H7 (cell line): ENCODE measurements around the gene ARTN. TPM values are rescaled to one million over a fixed set of nuclear protein-coding genes. Genes with fewer than 3 reads are reported as not detected.

Experiments used
- DNase-seq: peaks from one replicate; pipeline ENCODE4 v3.0.0; 2012
- H3K27me3 ChIP-seq: 2 replicates; pipeline ENCODE4 v1.6.0; 2011; ENCODE audit warnings: mild to moderate bottlenecking, low read length; ENCODE audit not compliant: control insufficient read depth, insufficient read depth
- H3K36me3 ChIP-seq: replicated peaks from 2 replicates; pipeline ENCODE4 v1.5.1; 2011; ENCODE audit warnings: low read length; ENCODE audit not compliant: control insufficient read depth, insufficient read depth
- H3K4me3 ChIP-seq: 2 replicates; pipeline ENCODE4 v1.5.1; 2011; ENCODE audit warnings: low read depth, mild to moderate bottlenecking, control low read depth, low read length, moderate library complexity; ENCODE audit not compliant: insufficient read depth
- total RNA-seq: library from RNA; depleted of rRNA; stranded (reverse); fragments of >200 nt; shearing (Covaris generic); gene quantifications from 2 replicates; pipeline ENCODE4 v1.2.3, GENCODE V29; 2014

Gene ARTN
- total RNA-seq, 1 experiment from 2014 or later: 9.7 TPM

GRCh38 chr1:43934101-43934985 lies 742 bp downstream of the ARTN start:
- Histone ChIP-seq H3K4me3 (peak overlapping the region; percentile 65), H3K36me3 (peaks cover 1% of the 10 kb centered on the region), H3K27me3 (peaks cover 16% of the 10 kb centered on the region)
- DNase-seq: peak; percentile 92

GRCh38 chr1:43934986-43935324 lies 1.4 kb downstream of the ARTN start:
- Histone ChIP-seq H3K36me3 (peaks cover 1% of the 10 kb centered on the region), H3K4me3 (no peak overlapping the region), H3K27me3 (peaks cover 16% of the 10 kb centered on the region)
- no peak for DNase-seq

DNA sequence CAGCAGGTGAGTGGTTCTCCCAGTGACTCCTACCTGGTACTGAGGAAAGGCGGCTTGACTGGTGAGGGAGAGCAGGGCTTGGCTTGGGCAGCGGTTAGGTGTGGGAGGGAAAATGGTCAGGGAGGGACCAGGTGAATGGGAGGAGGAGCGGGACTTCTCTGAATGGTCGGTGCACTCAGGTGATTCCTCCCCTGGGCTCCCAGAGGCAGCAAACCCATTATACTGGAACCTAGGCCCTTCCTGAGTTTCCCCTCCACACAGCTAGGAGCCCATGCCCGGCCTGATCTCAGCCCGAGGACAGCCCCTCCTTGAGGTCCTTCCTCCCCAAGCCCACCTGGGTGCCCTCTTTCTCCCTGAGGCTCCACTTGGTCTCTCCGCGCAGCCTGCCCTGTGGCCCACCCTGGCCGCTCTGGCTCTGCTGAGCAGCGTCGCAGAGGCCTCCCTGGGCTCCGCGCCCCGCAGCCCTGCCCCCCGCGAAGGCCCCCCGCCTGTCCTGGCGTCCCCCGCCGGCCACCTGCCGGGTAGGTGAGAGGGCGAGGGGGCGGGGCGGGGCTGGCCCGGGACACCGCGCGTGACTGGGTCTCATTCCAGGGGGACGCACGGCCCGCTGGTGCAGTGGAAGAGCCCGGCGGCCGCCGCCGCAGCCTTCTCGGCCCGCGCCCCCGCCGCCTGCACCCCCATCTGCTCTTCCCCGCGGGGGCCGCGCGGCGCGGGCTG lies 2.3 kb downstream of the ARTN start:
- peak; percentile 85 for DNase-seq
- peaks cover 16% of the 10 kb centered on the region for H3K27me3 ChIP-seq
- H3K36me3 ChIP-seq: peaks cover 1% of the 10 kb centered on the region
- H3K4me3 ChIP-seq: peak overlapping the region; percentile 59

- DNase-seq: peak; percentile 86
- H3K4me3 ChIP-seq: peak overlapping the region; percentile 59
- H3K36me3 ChIP-seq: peaks cover 1% of the 10 kb centered on the region
- H3K27me3 ChIP-seq: peaks cover 16% of the 10 kb centered on the region
Observed at GRCh38 chr1:43936431-43937151, 3.0 kb downstream of the ARTN start.

- H3K4me3 ChIP-seq: peak overlapping the region; percentile 59; the same call in 1 of the 2 replicates
- peaks cover 14% of the 10 kb centered on the region for H3K27me3 ChIP-seq
- H3K36me3 ChIP-seq: peaks cover 1% of the 10 kb centered on the region
- DNase-seq: no peak
Observed at GRCh38 chr1:43937179-43937865, 3.7 kb downstream of the ARTN start.

DNA sequence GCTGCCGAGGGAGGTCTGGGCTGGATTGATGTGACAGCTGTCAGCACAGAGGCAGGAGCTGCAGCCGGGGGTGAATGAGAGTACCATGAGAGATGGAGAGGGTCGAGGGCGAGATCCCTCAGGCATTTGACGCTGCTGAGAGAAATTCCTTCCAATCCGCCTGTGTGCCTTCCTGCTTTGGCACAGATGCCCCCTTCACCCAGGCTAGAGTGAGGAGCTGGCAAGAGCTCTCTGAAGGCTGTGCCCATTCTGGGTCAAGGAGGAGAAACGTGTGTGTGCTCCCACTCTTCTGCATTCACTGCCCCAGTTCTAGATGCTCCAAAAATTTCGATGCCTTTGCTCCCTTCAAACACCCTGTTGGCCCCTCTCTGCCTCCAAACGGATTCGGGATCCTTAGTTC lies 4.8 kb downstream of the ARTN start:
- Histone ChIP-seq H3K36me3 (peaks cover 1% of the 10 kb centered on the region), H3K4me3 (no peak overlapping the region), H3K27me3 (peaks cover 9% of the 10 kb centered on the region; the same call in 1 of the 2 replicates)
- no peak for DNase-seq

- peaks cover 1% of the 10 kb centered on the region for H3K36me3 ChIP-seq
- no peak for DNase-seq
- H3K4me3 ChIP-seq: no peak overlapping the region
- peaks cover 9% of the 10 kb centered on the region; the same call in 1 of the 2 replicates for H3K27me3 ChIP-seq
Observed at GRCh38 chr1:43938892-43939587, 5.4 kb downstream of the ARTN start.

DNA sequence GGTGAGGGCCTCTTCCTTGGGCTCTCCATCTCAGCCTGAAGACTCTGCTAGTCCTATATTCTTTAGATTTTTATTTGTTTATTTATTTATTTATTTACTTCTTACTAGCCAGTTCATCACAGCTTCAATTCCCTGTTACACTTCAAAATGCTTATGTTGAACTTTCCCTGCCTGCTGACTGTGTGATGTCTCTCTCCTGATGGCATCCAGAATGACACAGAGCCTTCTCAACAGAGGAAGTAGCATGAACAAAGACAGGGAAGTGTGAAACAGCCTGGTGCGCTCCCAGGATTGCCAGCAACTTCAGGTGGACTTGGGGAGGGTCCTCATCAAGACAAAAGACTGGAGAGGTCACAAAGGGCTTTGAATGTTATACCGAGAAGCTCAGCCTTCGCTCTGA lies 8.8 kb downstream of the ARTN start:
- no peak for DNase-seq
- H3K27me3 ChIP-seq: no peaks in the 10 kb centered on the region; the same call in 1 of the 2 replicates
- H3K4me3 ChIP-seq: no peak overlapping the region
- peaks cover under 1% of the 10 kb centered on the region; the same call in 1 of the 2 replicates for H3K36me3 ChIP-seq

- no peak overlapping the region for H3K4me3 ChIP-seq
- no peaks in the 10 kb centered on the region for H3K27me3 ChIP-seq
- no peaks in the 10 kb centered on the region for H3K36me3 ChIP-seq
- DNase-seq: no peak
Observed at GRCh38 chr1:43944860-43945259, 11.3 kb downstream of the ARTN start.

DNA sequence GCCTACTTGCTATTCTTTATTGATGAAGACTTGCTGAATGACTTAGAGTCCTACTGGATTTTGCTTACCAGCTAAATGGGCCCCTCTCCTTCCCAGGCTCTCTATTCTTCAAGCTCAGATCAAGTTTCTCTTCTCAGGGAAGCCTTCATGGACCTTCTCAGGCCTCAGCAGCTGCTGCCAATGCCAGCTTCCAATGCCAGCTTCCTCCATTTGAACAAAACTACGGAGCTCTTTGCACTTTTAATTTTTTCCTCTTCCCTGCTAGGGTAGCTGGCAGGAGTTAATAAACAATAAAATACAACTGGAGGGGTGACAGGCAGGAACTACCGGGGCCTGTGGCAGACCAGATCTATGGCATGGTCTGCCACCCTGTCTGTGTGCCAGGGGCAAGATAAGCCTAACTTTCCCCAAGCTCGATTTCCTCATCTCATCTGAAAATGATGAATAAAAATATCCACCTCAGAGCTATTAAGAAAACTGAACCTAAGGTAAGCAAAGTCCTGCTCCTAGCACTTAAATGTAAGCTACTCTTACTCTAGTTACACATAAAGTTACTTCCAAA lies 12.2 kb downstream of the ARTN start:
- no peaks in the 10 kb centered on the region for H3K36me3 ChIP-seq
- H3K27me3 ChIP-seq: no peaks in the 10 kb centered on the region
- no peak for DNase-seq
- peak overlapping the region; percentile 84 for H3K4me3 ChIP-seq

- Histone ChIP-seq H3K36me3 (no peaks in the 10 kb centered on the region), H3K4me3 (peak within 1 kb of the TSS; percentile 84), H3K27me3 (no peaks in the 10 kb centered on the region)
- DNase-seq: peak; percentile 99
Observed at GRCh38 chr1:43946236-43947060, 12.8 kb downstream of the ARTN start, which contains the start of gene IPO13. IPO13 (plus strand) TSS chr1:43946950; CDS start chr1:43947601, 651 bp downstream.

DNA sequence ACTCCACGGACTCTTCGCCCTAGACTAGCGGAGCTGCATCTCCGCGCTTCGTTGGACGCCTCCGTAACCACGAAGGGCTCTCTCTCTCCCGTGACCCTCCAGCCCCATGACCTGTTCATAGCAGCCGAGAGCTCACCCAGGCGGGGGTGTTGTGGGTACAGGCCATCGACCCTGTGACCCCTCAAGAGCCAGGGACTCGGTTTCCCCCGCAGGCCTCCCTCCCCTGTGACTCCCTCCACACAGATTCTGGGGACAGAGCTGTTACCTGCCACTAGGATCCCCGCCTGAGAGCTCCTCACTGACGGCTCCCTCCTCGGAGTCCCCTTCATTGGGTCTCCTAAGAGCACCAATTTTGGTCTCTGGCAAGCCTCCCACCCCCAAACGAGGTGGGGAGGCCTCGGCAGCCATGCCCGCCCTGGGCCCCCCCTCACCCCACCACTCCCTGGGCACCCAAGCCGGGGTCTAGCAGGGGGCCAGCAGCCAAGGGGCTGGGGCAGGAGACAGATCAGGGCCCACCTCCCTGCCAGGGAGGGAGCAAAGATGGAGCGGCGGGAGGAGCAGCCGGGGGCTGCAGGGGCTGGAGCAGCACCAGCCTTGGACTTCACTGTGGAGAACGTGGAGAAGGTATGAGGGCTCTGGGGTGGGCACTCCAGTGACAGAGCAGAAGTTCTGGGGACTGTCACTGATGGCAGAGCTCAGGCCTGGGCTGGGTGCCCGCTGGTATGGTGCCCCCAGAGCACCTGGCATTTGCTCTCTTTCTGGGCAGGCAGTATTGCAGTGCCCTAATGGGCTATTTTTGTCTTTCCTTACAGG lies 13.7 kb downstream of the ARTN start:
- Histone ChIP-seq H3K36me3 (no peaks in the 10 kb centered on the region), H3K27me3 (no peaks in the 10 kb centered on the region), H3K4me3 (peak overlapping the region; percentile 84)
- DNase-seq: peak; percentile 78
